PC-3 (cell line): Measurements from ENCODE around the gene GXYLT2. TPM values are rescaled to one million over a fixed set of nuclear protein-coding genes. Genes with fewer than 3 reads are reported as not detected.

Source experiments
- ATAC-seq: fragments of 200-7000 bp; cut with Tn5 transposase; 2 replicates; pipeline ENCODE4 v1.9.1; 2020; ENCODE audit warnings: mild to moderate bottlenecking, moderate library complexity
- BruUV-seq: library from RNA; stranded (reverse); fragments of 400-500 nt; replicated peaks from 2 replicates; lab custom pipeline; 2021; lab: Mats Ljungman, UMichigan
- CTCF ChIA-PET: fragments of 300-600 bp; sonication (Branson Sonifier 250); formaldehyde crosslinking; loops from one replicate; lab custom pipeline; 2022; ENCODE audit warnings: antibody characterized with exemption; lab: Charles Lee
- POLR2A ChIA-PET: fragments of 300-600 bp; sonication (Branson Sonifier 250); formaldehyde crosslinking; loops from one replicate; lab custom pipeline; 2022; ENCODE audit warnings: antibody characterized with exemption; ENCODE audit not compliant: unreplicated experiment; lab: Charles Lee
- DNase-seq: peaks from one replicate; pipeline ENCODE4 v3.0.0-alpha.2; 2015
- H2AFZ ChIP-seq: fragments of 300-600 bp; sonication (generic); 2 replicates; pipeline ENCODE4 v1.6.0; 2016; ENCODE audit warnings: antibody characterized with exemption, low read length
- H3F3A ChIP-seq: fragments of 300-600 bp; sonication (generic); one replicate; pipeline ENCODE4 v1.6.0; 2017; ENCODE audit warnings: antibody characterized with exemption, low read length, control low read depth, mild to moderate bottlenecking; ENCODE audit not compliant: unreplicated experiment
- H3K27ac ChIP-seq: fragments of 300-600 bp; sonication (generic); 2 replicates; pipeline ENCODE4 v1.5.1; 2016; ENCODE audit warnings: mild to moderate bottlenecking, low read length
- H3K27me3 ChIP-seq: fragments of 300-600 bp; sonication (generic); 2 replicates; pipeline ENCODE4 v1.6.1; 2016; ENCODE audit warnings: low read length, mixed read lengths
- H3K36me3 ChIP-seq: fragments of 300-600 bp; sonication (generic); 2 replicates; pipeline ENCODE4 v1.6.1; 2016; ENCODE audit warnings: low read depth, mixed run types, low read length, mixed read lengths
- H3K4me1 ChIP-seq: fragments of 300-600 bp; sonication (generic); 2 replicates; pipeline ENCODE4 v1.5.1; 2016; ENCODE audit warnings: low read length; ENCODE audit not compliant: insufficient read depth
- H3K4me2 ChIP-seq: fragments of 300-600 bp; sonication (generic); 2 replicates; pipeline ENCODE4 v1.6.0; 2016; ENCODE audit warnings: low read length
- H3K4me3 ChIP-seq: fragments of 300-600 bp; sonication (generic); 2 replicates; pipeline ENCODE4 v1.5.1; 2016; ENCODE audit warnings: mild to moderate bottlenecking, low read length, mixed read lengths
- H3K79me2 ChIP-seq: fragments of 300-600 bp; sonication (generic); 2 replicates; pipeline ENCODE4 v1.6.1; 2017; ENCODE audit warnings: low read length, mixed read lengths
- H3K9ac ChIP-seq: fragments of 300-600 bp; sonication (generic); 2 replicates; pipeline ENCODE4 v1.6.0; 2016; ENCODE audit warnings: mild to moderate bottlenecking, low read length
- H3K9me2 ChIP-seq: fragments of 300-600 bp; sonication (generic); replicated peaks from 2 replicates; pipeline ENCODE4 v1.6.1; 2016; ENCODE audit warnings: mixed run types, low read length, mixed read lengths
- H3K9me3 ChIP-seq: fragments of 300-600 bp; sonication (generic); 2 replicates; pipeline ENCODE4 v1.6.1; 2016; ENCODE audit warnings: low read length, mixed read lengths
- H4K20me1 ChIP-seq: fragments of 300-600 bp; sonication (generic); 2 replicates; pipeline ENCODE4 v1.6.1; 2016; ENCODE audit warnings: low read length, mixed read lengths
- EZH2 ChIP-seq: fragments of 300-600 bp; sonication (generic); IDR thresholded peaks from one replicate; pipeline ENCODE4 v1.6.1; 2017; ENCODE audit warnings: antibody characterized with exemption, mild to moderate bottlenecking, low read length; ENCODE audit not compliant: unreplicated experiment
- EZH2phosphoT487 ChIP-seq: fragments of 300-600 bp; sonication (generic); IDR thresholded peaks from 2 replicates; pipeline ENCODE4 v1.6.1; 2018; ENCODE audit warnings: mild to moderate bottlenecking, antibody characterized with exemption, low read length, borderline replicate concordance
- intact Hi-C: fragments of 100-400 bp; cut with micrococcal nuclease; formaldehyde crosslinking; loops from 2 replicates; pipeline ENCODE4 v1.9.0; 2023
- total RNA-seq: library from RNA; depleted of rRNA; stranded (reverse); fragments of >200 nt; gene quantifications from 2 replicates; pipeline ENCODE4 v1.2.3, GENCODE V29; 2014
- TF ChIP-seq, protein P1 (sequence below): fragments of 300-600 bp; sonication (generic); conservative IDR thresholded peaks from 2 replicates; pipeline ENCODE4 v1.5.1; 2017; ENCODE audit warnings: antibody characterized with exemption, low read depth, mild to moderate bottlenecking, low read length

Gene GXYLT2
- total RNA-seq, 1 experiment from 2014 or later, result 12.6 TPM

DNA sequence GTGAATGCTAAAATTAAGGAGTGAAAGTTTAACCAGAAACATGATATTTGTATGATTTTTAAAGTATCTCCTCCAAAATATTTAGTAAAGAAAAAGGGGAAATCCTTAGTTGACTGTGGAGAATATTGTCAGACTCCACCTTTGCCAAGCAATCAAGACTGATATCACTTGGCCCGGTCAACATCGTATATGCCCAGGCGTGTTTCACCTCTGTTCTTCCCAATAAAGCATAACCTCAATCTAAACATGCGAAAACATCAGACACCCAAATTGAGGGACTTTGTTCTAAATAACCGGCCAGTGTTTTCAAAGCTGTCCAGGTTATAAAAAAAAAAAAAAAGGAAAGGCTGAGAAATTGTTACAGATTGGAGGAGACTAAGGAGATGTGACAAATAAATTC, 54.6 kb downstream of the GXYLT2 start:
- Histone ChIP-seq H4K20me1 (no peaks in the 10 kb centered on the region), H3K79me2 (no peaks in the 10 kb centered on the region), H3K4me3 (no peak overlapping the region), H3F3A (no peaks in the 10 kb centered on the region), H3K4me2 (no peak overlapping the region), H3K4me1 (peaks cover 7% of the 10 kb centered on the region), H2AFZ (no peak overlapping the region), H3K9me2 (no peaks in the 10 kb centered on the region), H3K9ac (no peak overlapping the region), H3K27me3 (no peaks in the 10 kb centered on the region), H3K36me3 (no peaks in the 10 kb centered on the region), H3K27ac (no peak overlapping the region), H3K9me3 (no peaks in the 10 kb centered on the region)
- ATAC-seq (no peak), DNase-seq (no peak)
- POLR2A ChIA-PET, result no interaction called here
- CTCF ChIA-PET, result no interaction called here
- TF ChIP-seq EZH2, result no peak
- TF ChIP-seq, protein P1, sequence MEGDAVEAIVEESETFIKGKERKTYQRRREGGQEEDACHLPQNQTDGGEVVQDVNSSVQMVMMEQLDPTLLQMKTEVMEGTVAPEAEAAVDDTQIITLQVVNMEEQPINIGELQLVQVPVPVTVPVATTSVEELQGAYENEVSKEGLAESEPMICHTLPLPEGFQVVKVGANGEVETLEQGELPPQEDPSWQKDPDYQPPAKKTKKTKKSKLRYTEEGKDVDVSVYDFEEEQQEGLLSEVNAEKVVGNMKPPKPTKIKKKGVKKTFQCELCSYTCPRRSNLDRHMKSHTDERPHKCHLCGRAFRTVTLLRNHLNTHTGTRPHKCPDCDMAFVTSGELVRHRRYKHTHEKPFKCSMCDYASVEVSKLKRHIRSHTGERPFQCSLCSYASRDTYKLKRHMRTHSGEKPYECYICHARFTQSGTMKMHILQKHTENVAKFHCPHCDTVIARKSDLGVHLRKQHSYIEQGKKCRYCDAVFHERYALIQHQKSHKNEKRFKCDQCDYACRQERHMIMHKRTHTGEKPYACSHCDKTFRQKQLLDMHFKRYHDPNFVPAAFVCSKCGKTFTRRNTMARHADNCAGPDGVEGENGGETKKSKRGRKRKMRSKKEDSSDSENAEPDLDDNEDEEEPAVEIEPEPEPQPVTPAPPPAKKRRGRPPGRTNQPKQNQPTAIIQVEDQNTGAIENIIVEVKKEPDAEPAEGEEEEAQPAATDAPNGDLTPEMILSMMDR, result no peak
- no peak for TF ChIP-seq EZH2phosphoT487
- intact Hi-C loops, result no loop called here
- BruUV-seq, result no TSS peak

DNA sequence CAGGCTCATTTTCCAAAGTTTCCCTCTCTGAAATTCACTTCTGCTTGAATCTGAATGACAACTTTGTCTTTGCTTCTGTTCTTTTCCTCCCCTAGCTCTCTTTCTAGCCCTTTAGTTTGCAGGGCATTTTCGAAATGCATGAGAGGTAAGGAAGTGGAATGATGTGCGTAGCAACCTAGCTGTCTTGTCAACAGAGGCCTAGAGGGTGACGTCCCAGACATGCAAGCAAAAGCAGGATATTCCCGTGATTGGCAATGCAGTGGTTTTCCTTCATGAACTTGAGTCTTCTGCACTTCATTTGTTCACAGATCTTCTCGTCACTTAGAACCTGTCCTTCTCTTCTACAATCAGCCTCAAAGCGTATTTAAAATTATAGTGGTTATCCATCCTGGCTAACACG, 56.9 kb downstream of the GXYLT2 start:
- Histone ChIP-seq H3K9me2 (no peaks in the 10 kb centered on the region), H3F3A (no peaks in the 10 kb centered on the region), H3K9ac (no peak overlapping the region), H3K27ac (0 out of 2 replicates have a peak overlapping the region, but pooled peaks have one; percentile 69), H2AFZ (no peak overlapping the region), H3K4me3 (no peak overlapping the region), H3K27me3 (no peaks in the 10 kb centered on the region), H3K79me2 (no peaks in the 10 kb centered on the region), H3K36me3 (no peaks in the 10 kb centered on the region), H3K4me1 (peaks cover 7% of the 10 kb centered on the region), H4K20me1 (no peaks in the 10 kb centered on the region), H3K4me2 (no peak overlapping the region), H3K9me3 (no peaks in the 10 kb centered on the region)
- no peak for TF ChIP-seq EZH2
- TF ChIP-seq, protein P1, result no peak
- TF ChIP-seq EZH2phosphoT487, result no peak
- no peak for DNase-seq
- intact Hi-C loops, result loop anchor here (1.0 kb wide), 1 partner anchor 112 kb away; no protein-coding TSS in a partner anchor
- BruUV-seq, result no TSS peak
- CTCF ChIA-PET, result interaction anchor here (1.2 to 1.4 kb wide), 2 partner anchors 53 to 112 kb away, joined by 5 to 6 read pairs; no protein-coding TSS in a partner anchor
- POLR2A ChIA-PET, result interaction anchor here (0.6 kb wide), 1 partner anchor 112 kb away, joined by 6 read pairs; no protein-coding TSS in a partner anchor
- ATAC-seq, result no peak

DNA sequence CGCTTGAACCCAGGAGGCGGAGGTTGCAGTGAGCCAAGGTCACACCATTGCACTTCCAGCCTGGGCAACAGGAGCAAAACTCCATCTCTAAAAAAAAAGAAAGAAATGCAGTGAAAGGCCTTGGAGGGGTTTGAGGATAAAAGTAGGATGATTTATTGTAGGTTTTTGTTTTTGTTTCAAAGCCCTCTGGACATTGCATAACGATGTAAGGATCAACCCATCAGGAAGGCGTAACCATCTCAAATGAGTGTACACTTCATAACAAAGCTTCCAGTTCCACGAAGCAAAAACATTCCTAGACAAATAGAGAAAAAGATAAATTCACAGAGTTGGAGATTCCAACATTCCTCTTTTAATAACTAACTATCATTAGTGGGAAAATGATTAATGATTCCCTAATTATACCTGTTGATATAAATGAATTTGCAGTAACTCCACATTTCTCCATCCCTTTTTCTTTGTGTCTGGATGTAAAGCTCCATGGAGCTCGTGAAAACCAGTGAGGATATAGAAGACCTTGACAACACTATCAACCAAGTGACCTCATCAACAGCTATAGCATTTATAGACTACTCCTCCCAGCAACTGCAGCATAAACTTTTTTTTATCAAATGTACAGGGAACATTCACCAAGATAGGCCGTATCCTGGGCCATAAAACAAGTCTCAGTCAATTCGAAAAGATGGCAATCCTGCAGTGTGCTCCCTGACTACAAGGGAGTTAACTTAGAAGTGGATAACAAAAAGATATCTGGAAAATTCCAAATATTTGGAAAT, 60.1 kb downstream of the GXYLT2 start:
- intact Hi-C loops, result no loop called here
- BruUV-seq, result no TSS peak
- DNase-seq (no peak), ATAC-seq (no peak)
- no peak for TF ChIP-seq EZH2phosphoT487
- TF ChIP-seq, protein P1, result no peak
- TF ChIP-seq EZH2, result no peak
- H3K79me2 ChIP-seq, result no peaks in the 10 kb centered on the region
- H3K4me1 ChIP-seq, result peaks cover 10% of the 10 kb centered on the region
- no peaks in the 10 kb centered on the region for H3K9me3 ChIP-seq
- H3K36me3 ChIP-seq, result no peaks in the 10 kb centered on the region
- CTCF ChIA-PET, result no interaction called here
- H3K4me2 ChIP-seq, result no peak overlapping the region
- H3K27ac ChIP-seq, result no peak overlapping the region
- no peak overlapping the region for H3K4me3 ChIP-seq
- H3F3A ChIP-seq, result no peaks in the 10 kb centered on the region
- no peak overlapping the region for H2AFZ ChIP-seq
- H3K9ac ChIP-seq, result no peak overlapping the region
- no peaks in the 10 kb centered on the region for H4K20me1 ChIP-seq
- POLR2A ChIA-PET, result no interaction called here
- no peaks in the 10 kb centered on the region for H3K27me3 ChIP-seq
- H3K9me2 ChIP-seq, result no peaks in the 10 kb centered on the region
